Measurements from ENCODE around the gene ZNF687. TPM values are rescaled to one million over a fixed set of nuclear protein-coding genes. Genes with fewer than 3 reads are reported as not detected.

ZNF687 gene
- total RNA-seq, 2 donors from 2014 or later, result 43.0 to 49.8 TPM

DNA sequence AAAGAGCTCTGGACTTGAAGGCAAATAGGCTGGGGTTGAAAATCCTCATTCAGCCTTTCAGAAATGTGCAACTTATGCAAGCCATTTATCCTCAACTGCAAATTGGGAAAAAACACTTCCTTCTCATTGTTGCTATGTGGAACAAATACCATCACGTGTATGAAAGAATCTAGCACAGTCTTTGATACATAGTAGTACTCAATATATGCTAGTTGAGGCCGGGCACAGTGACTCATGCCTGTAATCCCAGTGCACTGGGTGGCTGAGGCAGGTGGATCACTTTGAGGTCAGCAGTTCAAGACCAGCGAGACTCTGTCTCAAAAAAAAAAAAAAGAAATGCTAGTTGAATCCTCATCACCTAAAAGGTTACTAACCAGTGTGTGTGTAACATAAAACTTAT, 36.9 kb downstream of the ZNF687 start:
- Histone ChIP-seq H3K27me3 (ENCODE audit: control insufficient read depth, insufficient read depth, low read length, poor library complexity, severe bottlenecking) (no peaks in the 10 kb centered on the region), H3K9me3 (ENCODE audit: control insufficient read depth, low read length) (no peaks in the 10 kb centered on the region), H3K4me3 (ENCODE audit: low read length) (no peak overlapping the region), H3K27ac (ENCODE audit: low read depth, low read length) (no peak overlapping the region), H3K4me1 (ENCODE audit: control insufficient read depth, insufficient read depth, low read length) (no peaks in the 10 kb centered on the region), H3K36me3 (ENCODE audit: control insufficient read depth, insufficient read depth, low read length) (peaks cover 26% of the 10 kb centered on the region), H3K9ac (ENCODE audit: extremely low read depth, low read length, poor library complexity, severe bottlenecking) (no peak overlapping the region)
- Mint-ChIP-seq H3K4me3 (no peak overlapping the region), H3K9me3 (no peaks in the 10 kb centered on the region), H3K4me1 (peaks cover 10% of the 10 kb centered on the region), H3K27me3 (ENCODE audit: insufficient read depth) (no peaks in the 10 kb centered on the region), H3K36me3 (ENCODE audit: low read depth) (peaks cover 39% of the 10 kb centered on the region), H3K27ac (no peak overlapping the region)
- WGBS, 2 experiments (ENCODE audit: insufficient coverage in 1 of 2, insufficient read length in 1 of 2), result 93% methylated on average over 3 of the region's 3 CpGs; no CpG with 5 or more reads in 1 of the 2 experiments
- no peak for DNase-seq
- TF ChIP-seq, protein P1, sequence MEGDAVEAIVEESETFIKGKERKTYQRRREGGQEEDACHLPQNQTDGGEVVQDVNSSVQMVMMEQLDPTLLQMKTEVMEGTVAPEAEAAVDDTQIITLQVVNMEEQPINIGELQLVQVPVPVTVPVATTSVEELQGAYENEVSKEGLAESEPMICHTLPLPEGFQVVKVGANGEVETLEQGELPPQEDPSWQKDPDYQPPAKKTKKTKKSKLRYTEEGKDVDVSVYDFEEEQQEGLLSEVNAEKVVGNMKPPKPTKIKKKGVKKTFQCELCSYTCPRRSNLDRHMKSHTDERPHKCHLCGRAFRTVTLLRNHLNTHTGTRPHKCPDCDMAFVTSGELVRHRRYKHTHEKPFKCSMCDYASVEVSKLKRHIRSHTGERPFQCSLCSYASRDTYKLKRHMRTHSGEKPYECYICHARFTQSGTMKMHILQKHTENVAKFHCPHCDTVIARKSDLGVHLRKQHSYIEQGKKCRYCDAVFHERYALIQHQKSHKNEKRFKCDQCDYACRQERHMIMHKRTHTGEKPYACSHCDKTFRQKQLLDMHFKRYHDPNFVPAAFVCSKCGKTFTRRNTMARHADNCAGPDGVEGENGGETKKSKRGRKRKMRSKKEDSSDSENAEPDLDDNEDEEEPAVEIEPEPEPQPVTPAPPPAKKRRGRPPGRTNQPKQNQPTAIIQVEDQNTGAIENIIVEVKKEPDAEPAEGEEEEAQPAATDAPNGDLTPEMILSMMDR (conservative IDR thresholded peaks at IDR 0.05), result no peak

DNA sequence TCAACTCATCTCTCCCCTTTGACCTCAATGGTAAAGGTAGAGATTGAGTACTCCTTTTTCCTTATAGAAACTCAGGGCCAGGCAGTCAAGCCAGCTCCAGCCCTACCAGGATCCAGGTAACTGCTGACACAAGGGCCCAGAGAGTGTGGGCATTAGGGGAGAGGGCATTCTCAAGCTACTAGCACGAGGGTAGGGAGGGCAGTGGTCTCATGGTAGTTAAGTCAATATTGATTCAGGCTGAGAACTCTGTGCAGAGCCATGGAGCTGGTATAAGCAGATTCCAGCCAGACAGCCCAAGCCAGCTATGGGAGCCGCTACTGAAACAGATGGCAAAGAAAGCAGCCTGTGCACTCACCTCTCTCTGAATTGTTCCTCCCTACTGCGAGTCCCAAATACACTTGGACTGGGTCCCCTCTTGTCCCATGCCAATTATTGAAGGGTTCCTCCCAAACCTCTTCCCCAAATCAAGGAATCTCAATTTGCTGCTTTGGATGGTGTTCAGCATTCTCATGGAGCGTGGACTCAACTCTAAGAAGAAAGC, 42.4 kb downstream of the ZNF687 start:
- DNase-seq, result no peak
- Histone ChIP-seq H3K4me1 (ENCODE audit: control insufficient read depth, insufficient read depth, low read length) (no peaks in the 10 kb centered on the region), H3K27ac (ENCODE audit: low read depth, low read length) (no peak overlapping the region), H3K36me3 (ENCODE audit: control insufficient read depth, insufficient read depth, low read length) (peaks cover 11% of the 10 kb centered on the region), H3K9ac (ENCODE audit: extremely low read depth, low read length, poor library complexity, severe bottlenecking) (no peak overlapping the region), H3K9me3 (ENCODE audit: control insufficient read depth, low read length) (no peaks in the 10 kb centered on the region), H3K27me3 (ENCODE audit: control insufficient read depth, insufficient read depth, low read length, poor library complexity, severe bottlenecking) (no peaks in the 10 kb centered on the region), H3K4me3 (ENCODE audit: low read length) (no peak overlapping the region)
- 87 to 96% methylated on average over 3 to 4 of the region's 4 CpGs for WGBS, 2 experiments (ENCODE audit: insufficient coverage in 1 of 2, insufficient read length in 1 of 2)
- Mint-ChIP-seq H3K27ac (no peak overlapping the region), H3K9me3 (no peaks in the 10 kb centered on the region), H3K27me3 (ENCODE audit: insufficient read depth) (no peaks in the 10 kb centered on the region), H3K36me3 (ENCODE audit: low read depth) (peaks cover 30% of the 10 kb centered on the region), H3K4me3 (no peak overlapping the region), H3K4me1 (peaks cover 24% of the 10 kb centered on the region)
- TF ChIP-seq, protein P1 (conservative IDR thresholded peaks at IDR 0.05), result no peak

- H3K4me1 Mint-ChIP-seq, result peaks cover 24% of the 10 kb centered on the region
- no peak overlapping the region for H3K4me3 Mint-ChIP-seq
- Histone ChIP-seq H3K4me1 (ENCODE audit: control insufficient read depth, insufficient read depth, low read length) (no peaks in the 10 kb centered on the region), H3K4me3 (ENCODE audit: low read length) (no peak overlapping the region), H3K9ac (ENCODE audit: extremely low read depth, low read length, poor library complexity, severe bottlenecking) (no peak overlapping the region), H3K36me3 (ENCODE audit: control insufficient read depth, insufficient read depth, low read length) (peaks cover 9% of the 10 kb centered on the region), H3K9me3 (ENCODE audit: control insufficient read depth, low read length) (no peaks in the 10 kb centered on the region), H3K27me3 (ENCODE audit: control insufficient read depth, insufficient read depth, low read length, poor library complexity, severe bottlenecking) (no peaks in the 10 kb centered on the region), H3K27ac (ENCODE audit: low read depth, low read length) (no peak overlapping the region)
- 96 to 100% methylated on average over 1 to 7 of the region's 7 CpGs for WGBS, 2 experiments (ENCODE audit: insufficient coverage in 1 of 2, insufficient read length in 1 of 2)
- TF ChIP-seq, protein P1 (conservative IDR thresholded peaks at IDR 0.05), result no peak
- H3K36me3 Mint-ChIP-seq (ENCODE audit: low read depth), result peaks cover 30% of the 10 kb centered on the region
- no peaks in the 10 kb centered on the region for H3K9me3 Mint-ChIP-seq
- H3K27me3 Mint-ChIP-seq (ENCODE audit: insufficient read depth), result no peaks in the 10 kb centered on the region
- no peak for DNase-seq
- no peak overlapping the region for H3K27ac Mint-ChIP-seq
Observed at GRCh38 chr1:151325231-151325630, 43.1 kb downstream of the ZNF687 start.

Data from endodermal cell (in vitro differentiated cells).